Right lobe of liver (tissue), 6 donors: ENCODE results near the gene GGCX. TPM values are rescaled to one million over a fixed set of nuclear protein-coding genes. Genes with fewer than 3 reads are reported as not detected.

Experiments
- ATAC-seq, 4 donors: fragments of 200-7000 bp; cut with Tn5 transposase; one replicate each; pipeline ENCODE4 v1.9.1; 2020; ENCODE audit warnings: mild to moderate bottlenecking in 4 of 4, moderate library complexity in 4 of 4
- DNase-seq, 3 donors: peaks; one replicate each; pipeline ENCODE4 v3.0.0-alpha.2; 2020
- H3K27ac ChIP-seq, 3 donors: fragments of 200-600 bp; one replicate each; pipeline ENCODE4 v1.8.0; 2022
- H3K27me3 ChIP-seq, 2 donors: fragments of 200-600 bp; one replicate each; pipeline ENCODE4 v1.8.0; 2022
- H3K36me3 ChIP-seq, 4 donors: fragments of 200-600 bp; sonication (generic) in 1 of 4; one replicate each; pipeline versions ENCODE4 v1.5.1 to v1.8.0; 2017 to 2022; ENCODE audit warnings: control low read depth in 1 of 4
- H3K4me1 ChIP-seq, 4 donors: fragments of 200-600 bp; sonication (generic) in 1 of 4; one replicate each; pipeline versions ENCODE4 v1.5.1 to v1.8.0; 2017 to 2022; ENCODE audit warnings: control low read depth in 1 of 4
- H3K4me3 ChIP-seq, 3 donors: fragments of 200-600 bp; one replicate each; pipeline ENCODE4 v1.8.0; 2022
- H3K9me3 ChIP-seq, 4 donors: fragments of 200-600 bp; sonication (generic) in 1 of 4; one replicate each; pipeline versions ENCODE4 v1.5.1 to v1.8.0; 2017 to 2022; ENCODE audit warnings: control low read depth in 1 of 4
- CTCF ChIP-seq, 4 donors: fragments of 200-600 bp in 3 of 4; fragments of 450-650 bp in 1 of 4; IDR thresholded peaks; one replicate each; pipeline versions ENCODE4 v1.5.1 to v1.8.0; 2016 to 2022; ENCODE audit warnings: antibody characterized with exemption in 4 of 4, mild to moderate bottlenecking in 2 of 4
- POLR2A ChIP-seq: fragments of 450-650 bp; IDR thresholded peaks from one replicate; pipeline ENCODE4 v1.6.1; 2017; ENCODE audit warnings: antibody characterized with exemption, mild to moderate bottlenecking
- WGBS: methylation state at CpG from one replicate; pipeline ENCODE4 v1.1.6; 2018; ENCODE audit warnings: low coverage, low lambda C conversion rate; ENCODE audit not compliant: insufficient coverage; ENCODE audit errors: missing lambda C conversion rate; 5-methylcytosine and 5-hydroxymethylcytosine counted together
- intact Hi-C, 2 donors: fragments of 100-400 bp; cut with DNase I; formaldehyde crosslinking; loops; one replicate each; pipeline versions ENCODE4 v1.11.2 to v1.14.1; 2022
- total RNA-seq, 6 experiments: library from RNA; depleted of rRNA in 2 of 6; stranded (reverse); fragments of >200 nt in 2 of 6; fragmentation: NEBNext Ultra II Directional in 3 of 6; extraction: Animal tissue kit (Norgen Biotek cat#: 25700) in 3 of 6; gene quantifications; one replicate each; pipeline versions ENCODE4 v1.1.0 to v1.2.4, GENCODE V29; 2016 to 2023
- donor health status: DM: no; HTN: yes; CAD: no.
- donor health status: DM: no; HTN: no; CAD: no.
- donor health status: DM: no; HTN: no; CAD: no.
- donor health status: DM: no; HTN: yes; CAD: no.
- donor health status: DM: no; HTN: yes; CAD: no.

The GGCX gene
- total RNA-seq, 6 experiments from 2014 or later = 89.6 to 238 (median 183) TPM

- 52% methylated on average over 9 of the region's 14 CpGs for WGBS
- no peak for TF ChIP-seq POLR2A
- no peak for TF ChIP-seq CTCF (IDR thresholded peaks at IDR 0.05)
- peaks cover 0 to 44% (median 20%) of the 10 kb centered on the region in 4 donors for H3K4me1 ChIP-seq
- DNase-seq (no peak), ATAC-seq (no peak)
- peak overlapping the region in 1 of 3 donors; percentile 14 for H3K27ac ChIP-seq
- H3K9me3 ChIP-seq = no peaks in the 10 kb centered on the region
- H3K36me3 ChIP-seq = peaks cover 0 to 26% (median 3%) of the 10 kb centered on the region in 4 donors
- H3K4me3 ChIP-seq = no peak overlapping the region
- no peaks in the 10 kb centered on the region for H3K27me3 ChIP-seq
- intact Hi-C loops = no loop called here
Measured at GRCh38 chr2:85598594-85599340, 37.5 kb upstream of the GGCX start.

- Histone ChIP-seq H3K27me3 (no peaks in the 10 kb centered on the region), H3K4me1 (peaks cover 0 to 50% (median 19%) of the 10 kb centered on the region in 4 donors), H3K9me3 (no peaks in the 10 kb centered on the region), H3K4me3 (no peak overlapping the region), H3K27ac (no peak overlapping the region), H3K36me3 (peaks cover 0 to 26% (median 3%) of the 10 kb centered on the region in 4 donors)
- ATAC-seq (no peak), DNase-seq (no peak)
- no peak for TF ChIP-seq POLR2A
- no peak for TF ChIP-seq CTCF (IDR thresholded peaks at IDR 0.05)
- 87% methylated on average over 3 of the region's 5 CpGs for WGBS
- intact Hi-C loops = no loop called here
Measured at GRCh38 chr2:85597241-85597640, 35.9 kb upstream of the GGCX start.

GRCh38 chr2:85596486-85597143 is 35.3 kb upstream of the GGCX start:
- ATAC-seq = no peak
- H3K9me3 ChIP-seq = no peaks in the 10 kb centered on the region
- H3K27ac ChIP-seq = peak overlapping the region in 1 of 3 donors; percentile 87
- WGBS = 50% methylated on average over 2 of the region's 3 CpGs
- H3K36me3 ChIP-seq = peaks cover 0 to 26% (median 3%) of the 10 kb centered on the region in 4 donors
- H3K4me1 ChIP-seq = peaks cover 0 to 49% (median 19%) of the 10 kb centered on the region in 4 donors
- TF ChIP-seq CTCF (IDR thresholded peaks at IDR 0.05) (no peak), POLR2A (no peak)
- no peaks in the 10 kb centered on the region for H3K27me3 ChIP-seq
- intact Hi-C loops = no loop called here
- H3K4me3 ChIP-seq = peak overlapping the region; percentile 77 to 95 (median 94)
- no peak for DNase-seq

- TF ChIP-seq CTCF (IDR thresholded peaks at IDR 0.05) = no peak
- TF ChIP-seq POLR2A = no peak
- 0% methylated on average over 9 of the region's 10 CpGs for WGBS
- no peaks in the 10 kb centered on the region for H3K9me3 ChIP-seq
- intact Hi-C loops = no loop called here
- H3K4me3 ChIP-seq = peak overlapping the region; percentile 77 to 95 (median 94)
- H3K27ac ChIP-seq = peak overlapping the region; percentile 61 to 87 (median 79)
- no peaks in the 10 kb centered on the region for H3K27me3 ChIP-seq
- ATAC-seq (peak in 2 of 4 donors; percentile 1 to 2), DNase-seq (no peak)
- peaks cover 0 to 26% (median 3%) of the 10 kb centered on the region in 4 donors for H3K36me3 ChIP-seq
- H3K4me1 ChIP-seq = peaks cover 0 to 46% (median 17%) of the 10 kb centered on the region in 4 donors
Measured at GRCh38 chr2:85596026-85596333, 34.7 kb upstream of the GGCX start.
